ENCODE results near the gene FILIP1. TPM values are rescaled to one million over a fixed set of nuclear protein-coding genes. Genes with fewer than 3 reads are reported as not detected.

The FILIP1 gene
- total RNA-seq, 1 experiment from 2014 or later, result 2.9 TPM

- peaks cover 28% of the 10 kb centered on the region for H3K4me1 Mint-ChIP-seq
- TF ChIP-seq EMX1 (CRISPR knock-in tag; IDR thresholded peaks at IDR 0.05) (no peak), ZNF121 (CRISPR knock-in tag; IDR thresholded peaks at IDR 0.05) (no peak), CDX4 (CRISPR knock-in tag; IDR thresholded peaks at IDR 0.05; ENCODE audit: borderline replicate concordance) (no peak), ZNF317 (CRISPR knock-in tag; IDR thresholded peaks at IDR 0.05; ENCODE audit: borderline replicate concordance, low read depth) (no peak), ZNF263 (CRISPR knock-in tag; IDR thresholded peaks at IDR 0.05; ENCODE audit: low read depth) (no peak), NFATC4 (CRISPR knock-in tag; IDR thresholded peaks at IDR 0.05) (no peak), NR3C1 (CRISPR knock-in tag; conservative IDR thresholded peaks at IDR 0.05; ENCODE audit: low read depth) (no peak), ESRRA (CRISPR knock-in tag; IDR thresholded peaks at IDR 0.05; ENCODE audit: borderline replicate concordance) (no peak), TEAD1 (CRISPR knock-in tag; IDR thresholded peaks at IDR 0.05) (no peak), FOXJ3 (CRISPR knock-in tag; IDR thresholded peaks at IDR 0.05; ENCODE audit: borderline replicate concordance) (no peak), ZNF281 (CRISPR knock-in tag; IDR thresholded peaks at IDR 0.05) (no peak), HMGXB4 (CRISPR knock-in tag; IDR thresholded peaks at IDR 0.05) (no peak), ERG (CRISPR knock-in tag; IDR thresholded peaks at IDR 0.05) (no peak), ZNF219 (CRISPR knock-in tag; IDR thresholded peaks at IDR 0.05; ENCODE audit: borderline replicate concordance) (no peak), ZNF416 (CRISPR knock-in tag; IDR thresholded peaks at IDR 0.05) (no peak), ATF2 (CRISPR knock-in tag; IDR thresholded peaks at IDR 0.05; ENCODE audit: borderline replicate concordance, low read depth) (no peak), ZNF671 (CRISPR knock-in tag; IDR thresholded peaks at IDR 0.05) (no peak), FOXP1 (CRISPR knock-in tag; IDR thresholded peaks at IDR 0.05; ENCODE audit: borderline replicate concordance) (no peak), FOXK1 (CRISPR knock-in tag; IDR thresholded peaks at IDR 0.05) (no peak)
- DNase-seq (ENCODE audit: low spot score), result no peak
- H3K27ac Mint-ChIP-seq, result no peak overlapping the region
- ChIA-PET POLR2A (no interaction called here), CTCF (interaction anchor here (0.7 to 1.5 kb wide), 3 partner anchors 99 to 240 kb away, joined by 3 read pairs; partner anchors contain the start of gene COX7A2)
- no peak for ATAC-seq
- no peaks in the 10 kb centered on the region for H3K27me3 Mint-ChIP-seq (ENCODE audit: low read depth)
- H3K9me3 Mint-ChIP-seq, result no peaks in the 10 kb centered on the region
- H3K36me3 Mint-ChIP-seq, result no peaks in the 10 kb centered on the region
- no peak overlapping the region for H3K4me3 Mint-ChIP-seq
Measured at GRCh38 chr6:75483136-75483952, 10.3 kb downstream of the FILIP1 start.
